Head of caudate nucleus (tissue), 42 donors: ENCODE results near the gene DGKA.
"Not testable (repeated sequence)": the region's sequence is repeated elsewhere in the genome, so short reads cannot be mapped to it uniquely, and the experiment has no call there.

Source experiments
- DNase-seq, 42 donors: peaks; one replicate each; pipeline versions ENCODE4 v3.0.0 to v3.0.0-alpha.2; 2020 to 2021; ENCODE audit warnings: mixed read lengths in 7 of 42
- intact Hi-C: fragments of 100-400 bp; cut with DNase I; formaldehyde crosslinking; loops from one replicate; pipeline ENCODE4 v1.15.0; 2022

DGKA gene

DNA sequence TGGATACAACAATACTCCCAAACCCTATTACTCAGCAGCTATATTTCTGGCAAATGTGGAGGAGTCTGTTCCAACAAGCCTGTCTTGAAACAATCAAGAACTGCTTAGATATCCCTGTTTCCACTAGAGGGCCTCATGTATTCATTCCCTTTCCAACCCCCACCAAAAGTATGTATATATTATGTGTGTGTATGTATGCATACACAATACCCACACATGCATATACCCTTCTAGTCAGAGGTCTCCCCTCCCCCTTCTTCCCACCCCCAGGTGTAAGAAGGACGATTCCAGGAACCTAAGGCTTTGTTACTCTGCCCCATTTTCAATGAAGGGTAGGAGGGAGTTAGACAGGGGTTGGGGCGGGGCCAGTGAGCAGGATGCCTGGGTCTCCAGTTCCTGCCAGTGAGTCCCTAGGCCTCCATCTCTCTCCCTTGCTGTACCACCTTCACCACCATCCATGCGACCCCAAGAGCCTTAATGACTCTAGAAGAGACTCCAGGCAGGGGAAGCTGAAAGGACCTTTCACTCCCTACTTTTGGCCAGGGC lies at the start of gene DGKA:
DGKA (plus strand) TSS at position 392 of the 546 bp plus-strand sequence. CDS start 5,342 bp downstream, outside the sequence.
- intact Hi-C loops = no loop called here

GRCh38 chr12:55885113-55885512 lies 45.8 kb upstream of the DGKA start:
- intact Hi-C loops = no loop called here
- no peak for DNase-seq

More for the DNA sequence above, at the start of gene DGKA:
- DNase-seq = peak in 19 of 42 donors; percentile 11 to 67 (median 40)

DNA sequence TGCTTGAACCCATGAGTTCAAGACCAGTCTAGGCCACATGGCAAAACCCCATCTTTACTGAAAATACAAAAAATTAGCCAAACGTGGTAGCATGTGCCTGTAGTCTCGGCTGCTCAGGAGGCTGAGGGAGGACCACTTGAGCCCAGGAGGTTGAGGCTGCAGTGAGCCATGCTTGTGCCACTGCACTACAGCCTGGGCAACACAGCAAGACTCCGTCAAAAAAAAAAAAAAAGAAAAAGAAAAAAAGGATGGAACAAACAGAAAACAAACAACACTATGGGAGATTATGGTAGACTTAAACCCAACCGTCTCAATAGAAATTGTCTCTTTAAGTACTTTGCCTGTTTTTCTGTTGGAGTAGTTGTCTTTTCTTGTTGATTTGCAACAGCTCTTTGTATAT lies 39.7 kb upstream of the DGKA start:
- intact Hi-C loops = no loop called here

DNA sequence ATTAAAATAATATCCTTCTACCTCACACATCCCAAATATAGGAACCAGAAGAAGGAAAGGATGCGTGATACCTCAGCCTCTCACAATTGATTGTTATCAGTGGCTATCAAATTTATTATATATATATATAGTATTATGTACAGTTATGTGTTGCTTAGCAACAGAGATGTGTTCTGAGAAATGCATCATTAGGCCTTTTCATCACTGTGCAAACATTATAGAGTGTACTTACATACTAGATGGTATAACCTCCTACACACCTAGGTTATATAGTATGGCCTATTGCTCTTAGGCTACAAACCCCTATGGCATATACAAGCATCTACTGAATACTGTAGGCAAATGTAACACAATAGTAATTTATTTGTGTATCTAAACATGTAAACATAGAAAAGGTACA lies 37.2 kb upstream of the DGKA start:
- no peak for DNase-seq
- intact Hi-C loops = no loop called here

More for the DNA sequence above, 39.7 kb upstream of the DGKA start:
- no peak for DNase-seq

GRCh38 chr12:55899082-55899481 lies 31.9 kb upstream of the DGKA start:
- intact Hi-C loops = no loop called here
- peak in 11 of 42 donors; percentile 7 to 50 (median 22) for DNase-seq

DNA sequence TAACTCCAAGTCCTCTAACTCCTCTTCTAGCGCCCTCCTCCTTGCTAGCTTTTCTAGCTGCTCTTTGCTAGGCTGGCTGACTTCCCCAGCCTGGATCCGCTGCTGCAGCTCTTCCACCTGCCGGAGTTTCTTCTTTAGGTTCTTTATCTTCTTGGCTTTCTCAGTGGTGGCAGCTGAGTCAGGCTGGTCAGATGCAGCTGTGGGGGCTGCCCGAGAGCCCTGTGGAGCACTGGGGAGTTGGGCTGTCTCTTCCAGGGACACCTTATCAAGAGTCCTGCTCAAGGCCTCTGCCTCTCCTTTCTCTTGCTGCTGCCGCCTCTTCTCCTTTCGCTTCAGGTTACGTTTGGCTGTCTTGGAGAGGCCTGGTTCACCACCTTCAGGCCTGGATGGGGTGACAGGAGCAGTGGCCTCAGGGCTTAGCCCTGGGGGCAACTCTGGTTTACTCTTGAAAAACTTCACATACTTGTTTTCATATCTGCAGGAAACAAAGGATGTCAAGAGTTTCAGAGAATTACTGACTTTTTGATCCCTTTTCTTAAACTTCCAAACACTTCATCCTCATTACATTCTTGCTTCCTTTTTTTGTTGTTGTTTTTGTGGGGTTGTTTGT lies 29.0 kb upstream of the DGKA start:
- intact Hi-C loops = no loop called here
- DNase-seq = no peak

DNA sequence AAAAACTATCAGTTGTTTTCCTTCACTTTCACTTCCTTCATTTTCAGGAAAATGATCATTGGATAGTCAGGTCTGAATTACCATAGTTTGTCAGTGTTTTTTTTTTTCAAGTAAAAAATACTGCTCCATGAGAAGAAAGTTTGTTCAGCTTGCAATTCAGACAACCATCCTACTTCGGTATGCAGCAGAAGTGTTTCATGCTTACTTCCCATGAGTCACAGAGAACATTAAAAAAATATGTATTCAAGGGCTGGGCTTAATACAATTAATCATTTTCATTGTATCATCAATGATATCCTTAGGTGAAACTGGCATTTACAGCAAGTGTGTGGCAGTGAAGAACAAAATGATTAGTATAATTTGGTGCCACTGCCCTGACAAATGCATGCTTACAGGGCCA lies 24.9 kb upstream of the DGKA start:
- intact Hi-C loops = no loop called here
- no peak for DNase-seq

GRCh38 chr12:55908726-55909512 lies 22.0 kb upstream of the DGKA start:
- DNase-seq = peak in 1 of 42 donors; percentile 7
- intact Hi-C loops = no loop called here

GRCh38 chr12:55909513-55909884 lies 21.5 kb upstream of the DGKA start:
- intact Hi-C loops = no loop called here
- DNase-seq = no peak

- intact Hi-C loops = no loop called here
- DNase-seq = no peak
These were observed 18.1 kb upstream of the DGKA start for GRCh38 chr12:55912908-55913307.

- no peak for DNase-seq
- intact Hi-C loops = no loop called here
These were observed 15.5 kb upstream of the DGKA start for GRCh38 chr12:55915482-55915859.

DNA sequence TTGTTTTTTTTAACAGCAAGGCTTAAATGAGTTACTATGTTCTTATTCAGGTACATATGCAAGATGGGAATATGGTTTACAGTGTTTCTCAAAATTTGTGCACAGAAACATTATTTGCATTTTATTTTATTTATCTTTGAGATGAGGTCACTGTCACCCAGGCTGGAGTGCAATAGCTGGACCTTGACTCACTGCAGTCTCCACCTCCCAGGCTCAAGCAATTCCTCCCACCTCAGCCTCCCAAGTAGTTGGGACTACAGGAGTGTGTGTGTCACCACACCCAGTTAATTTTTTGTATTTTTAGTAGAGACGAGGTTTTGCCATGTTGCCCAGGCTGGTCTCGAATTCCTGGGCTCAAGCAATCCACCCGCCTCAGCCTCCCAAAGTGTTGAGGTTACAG lies 11.9 kb upstream of the DGKA start:
- intact Hi-C loops, DNase-seq: not testable (repeated sequence)

GRCh38 chr12:55922126-55922525 lies 8.8 kb upstream of the DGKA start:
- DNase-seq = no peak
- intact Hi-C loops = no loop called here

- DNase-seq, intact Hi-C loops: not testable (repeated sequence)
These were observed 7.3 kb upstream of the DGKA start for GRCh38 chr12:55923648-55924047.

DNA sequence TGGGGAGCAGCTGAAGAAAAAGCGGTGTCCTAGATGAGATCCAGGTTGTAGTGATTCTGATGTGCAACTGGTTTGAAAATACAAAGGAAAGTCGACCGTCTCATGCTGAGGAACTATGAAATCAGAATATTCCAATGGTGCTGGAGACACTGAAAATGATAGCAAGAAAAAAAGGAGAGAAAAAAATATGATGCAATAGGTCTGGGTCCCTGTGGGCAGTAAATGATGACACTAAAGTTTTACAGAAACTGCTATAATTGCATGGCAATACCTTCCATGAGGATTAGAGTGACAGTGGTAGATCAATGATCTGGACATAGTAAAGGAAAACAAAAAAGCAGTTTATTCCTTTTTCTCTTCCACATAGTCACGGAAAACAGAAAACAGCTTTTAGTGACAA lies 5.6 kb upstream of the DGKA start:
- no peak for DNase-seq
- intact Hi-C loops = loop anchor here (5.0 kb wide), 2 partner anchors 47 to 198 kb away; partner anchors contain the start of genes CD63 and RAB5B

DNA sequence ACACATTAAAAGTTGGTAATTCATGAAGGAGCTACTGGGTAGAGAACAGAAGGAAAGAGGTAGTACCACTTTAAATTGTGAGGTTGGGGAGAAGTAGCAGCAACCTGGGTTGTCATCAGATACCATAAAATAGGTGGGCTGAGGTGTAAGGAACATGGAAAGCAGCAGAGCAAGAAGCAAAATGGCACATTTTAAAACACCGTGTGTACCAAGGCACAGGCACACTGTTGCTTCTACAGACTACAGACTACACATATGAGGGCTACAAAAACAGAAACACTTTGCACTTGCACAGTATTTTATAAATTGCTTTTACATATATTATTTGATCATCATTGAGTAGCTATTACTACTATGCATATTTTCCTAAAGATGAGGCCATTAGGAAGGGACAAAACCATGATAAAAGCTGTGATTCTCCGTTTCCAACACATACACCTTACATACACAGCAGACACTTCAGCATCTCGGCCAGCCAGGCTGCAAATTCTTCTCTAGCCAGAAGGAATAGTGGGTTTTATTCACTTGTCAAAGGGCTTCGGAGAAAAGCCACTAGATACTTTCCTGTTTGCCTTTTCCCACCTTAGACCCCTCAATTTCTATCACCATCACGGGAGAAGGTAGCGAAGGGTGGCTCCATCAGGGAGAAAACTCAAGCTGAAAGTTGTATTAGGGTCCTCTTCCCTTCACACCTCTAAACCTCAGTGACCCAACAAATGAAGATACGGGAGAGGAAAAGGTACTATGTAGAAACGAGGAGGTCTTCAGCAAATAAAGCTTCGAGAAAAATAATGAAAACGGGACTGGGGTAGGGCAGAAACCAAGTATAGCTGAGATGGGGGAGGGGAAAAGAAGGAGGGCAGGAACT lies 4.9 kb upstream of the DGKA start:
- intact Hi-C loops = loop anchor here (1.0 to 5.0 kb wide), 3 partner anchors 46 to 199 kb away; partner anchors contain the start of genes CD63 and RAB5B
- peak in 2 of 42 donors; percentile 23 to 29 for DNase-seq

DNA sequence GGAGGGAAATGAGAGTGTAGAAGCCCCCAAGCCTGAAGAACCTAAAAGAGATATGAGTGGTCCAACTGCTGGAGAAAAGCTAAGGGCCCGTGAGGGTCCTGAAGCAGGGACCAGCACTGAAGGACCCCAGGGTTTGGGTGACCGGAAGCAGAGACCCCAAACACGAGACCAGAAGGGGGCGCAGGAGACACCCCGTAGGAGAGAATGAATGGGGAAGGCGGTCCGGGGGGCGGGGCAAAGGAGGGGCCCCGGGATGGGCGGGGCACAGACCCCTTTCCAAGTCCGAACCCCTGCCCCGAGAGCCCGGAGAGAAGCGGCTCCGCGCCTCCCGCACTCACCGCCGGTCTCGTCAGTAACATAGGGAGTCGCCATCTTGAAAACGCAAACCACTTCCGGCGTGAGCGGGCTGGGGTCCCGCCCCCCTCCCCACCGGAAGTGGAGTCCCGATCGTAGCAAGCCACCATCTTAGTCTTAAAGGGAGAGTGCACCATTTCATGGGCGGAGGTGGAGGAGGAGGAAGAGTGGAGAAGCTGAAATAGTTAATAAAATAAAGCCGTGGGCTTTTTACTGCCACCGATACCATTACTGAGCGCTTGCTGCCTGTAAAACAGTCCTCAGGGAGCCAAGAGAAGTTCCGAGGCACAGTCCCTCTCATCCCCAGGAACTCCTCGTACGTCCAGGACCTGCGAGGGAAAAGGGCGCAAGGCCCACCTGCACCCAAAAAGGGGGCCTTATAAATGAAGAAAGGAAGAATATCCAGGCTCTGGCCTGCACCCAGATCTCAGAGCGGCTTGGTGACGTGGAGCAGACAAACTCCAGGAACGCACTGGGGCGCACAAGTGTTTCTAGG lies 4.0 kb upstream of the DGKA start:
- peak; percentile 77 to 96 (median 90) for DNase-seq
- intact Hi-C loops = loop anchor here (1.0 to 5.0 kb wide), 3 partner anchors 45 to 200 kb away; partner anchors contain the start of genes CD63 and RAB5B
